Midbrain (tissue), 1 donor: Measurements from ENCODE around the gene LRG1.
A peak's percentile ranks its signal among the peaks of the same experiment; 100 is the strongest.

Experiments
- DNase-seq: peaks from one replicate; lab custom pipeline; 2025; lab: John Stamatoyannopoulos, UW

The LRG1 gene

GRCh38 chr19:4539693-4540581 is at the start of gene LRG1:
Gene LRG1, minus strand, starts transcription at chr19:4540036. Its CDS starts 23 bp downstream, at chr19:4540013.
- no peak for DNase-seq

DNA sequence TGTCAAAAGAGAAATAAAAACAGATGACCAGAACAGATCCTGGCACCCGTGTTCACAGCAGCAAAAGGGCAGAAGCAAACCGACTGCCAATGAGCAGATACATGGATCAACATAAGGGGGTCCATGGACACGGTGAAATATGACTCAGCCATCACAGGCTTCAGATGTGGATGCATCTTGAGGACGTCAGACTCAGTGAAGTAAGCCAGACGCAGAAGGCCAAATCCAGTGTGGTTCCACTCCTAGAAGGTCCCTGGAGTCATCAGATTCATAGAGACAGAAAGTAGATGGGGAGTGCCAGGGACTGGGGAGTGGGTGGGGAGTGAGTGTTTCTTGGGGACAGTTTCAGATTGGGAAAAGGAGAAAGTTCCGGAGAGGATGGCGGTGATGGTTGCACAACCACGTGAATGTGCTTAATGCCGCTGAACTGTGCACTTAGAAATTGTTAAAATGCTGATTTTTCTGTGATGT is 48.5 kb upstream of the LRG1 start:
- DNase-seq = no peak

DNA sequence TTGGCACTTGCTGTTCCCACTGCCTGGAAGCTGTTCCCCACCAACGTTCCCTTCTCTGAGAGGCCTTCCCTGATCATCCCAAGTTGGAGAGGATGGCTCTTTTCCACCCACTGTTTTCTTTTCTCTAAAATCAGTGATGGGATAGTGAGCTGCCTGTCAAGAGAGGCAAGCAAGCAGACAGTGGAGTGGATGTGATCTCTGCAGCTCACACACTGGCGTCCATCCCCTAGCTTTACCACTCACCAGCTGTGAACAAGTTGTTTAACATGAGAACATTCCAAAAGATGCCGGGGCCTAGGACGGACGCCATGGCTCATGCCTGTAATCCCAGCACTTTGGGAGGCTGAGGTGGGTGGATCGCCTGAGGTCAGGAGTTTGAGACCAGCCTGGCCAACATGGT is 47.7 kb upstream of the LRG1 start:
- no peak for DNase-seq

DNA sequence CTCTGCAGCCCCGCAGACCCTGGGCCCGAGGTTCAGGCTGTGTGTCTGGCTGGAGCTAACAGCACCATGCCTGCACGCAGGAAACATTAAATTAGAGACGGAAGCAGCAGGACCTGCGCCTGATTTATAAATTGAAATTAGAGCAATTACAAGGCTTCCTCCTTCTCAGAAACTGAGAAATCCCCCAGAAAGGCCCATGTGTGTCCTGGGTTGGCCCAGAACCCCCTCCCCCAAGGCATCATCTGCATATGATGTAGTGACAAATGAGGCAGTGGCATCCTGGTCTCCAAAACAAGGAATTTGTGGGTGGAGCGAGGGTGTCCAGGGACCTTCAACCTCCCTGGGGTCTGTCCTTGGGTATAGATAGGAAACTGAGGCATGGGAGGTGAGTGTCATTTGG is 46.9 kb upstream of the LRG1 start:
- DNase-seq = no peak

GRCh38 chr19:4586245-4586644 is 46.4 kb upstream of the LRG1 start:
- DNase-seq = no peak

DNA sequence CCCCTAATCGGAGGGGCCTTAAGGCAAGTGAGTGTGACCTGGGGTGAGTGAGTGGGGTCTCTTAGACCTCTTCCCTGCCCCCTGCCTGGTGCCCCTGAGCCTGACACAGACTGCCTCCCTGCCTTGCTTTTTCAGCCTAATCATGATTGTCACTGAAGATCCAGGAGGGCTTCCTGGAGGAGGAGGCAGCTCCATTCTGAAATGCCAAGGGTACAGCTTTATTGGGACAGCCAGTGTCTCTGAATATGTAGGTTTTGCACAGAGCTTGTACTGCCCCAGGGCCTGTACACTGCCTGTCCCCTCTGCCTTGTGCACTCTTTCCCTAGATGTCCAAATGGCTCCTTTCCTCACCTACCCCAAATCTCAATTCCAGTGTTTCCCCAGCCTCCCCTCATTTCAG is 45.7 kb upstream of the LRG1 start:
- no peak for DNase-seq

DNA sequence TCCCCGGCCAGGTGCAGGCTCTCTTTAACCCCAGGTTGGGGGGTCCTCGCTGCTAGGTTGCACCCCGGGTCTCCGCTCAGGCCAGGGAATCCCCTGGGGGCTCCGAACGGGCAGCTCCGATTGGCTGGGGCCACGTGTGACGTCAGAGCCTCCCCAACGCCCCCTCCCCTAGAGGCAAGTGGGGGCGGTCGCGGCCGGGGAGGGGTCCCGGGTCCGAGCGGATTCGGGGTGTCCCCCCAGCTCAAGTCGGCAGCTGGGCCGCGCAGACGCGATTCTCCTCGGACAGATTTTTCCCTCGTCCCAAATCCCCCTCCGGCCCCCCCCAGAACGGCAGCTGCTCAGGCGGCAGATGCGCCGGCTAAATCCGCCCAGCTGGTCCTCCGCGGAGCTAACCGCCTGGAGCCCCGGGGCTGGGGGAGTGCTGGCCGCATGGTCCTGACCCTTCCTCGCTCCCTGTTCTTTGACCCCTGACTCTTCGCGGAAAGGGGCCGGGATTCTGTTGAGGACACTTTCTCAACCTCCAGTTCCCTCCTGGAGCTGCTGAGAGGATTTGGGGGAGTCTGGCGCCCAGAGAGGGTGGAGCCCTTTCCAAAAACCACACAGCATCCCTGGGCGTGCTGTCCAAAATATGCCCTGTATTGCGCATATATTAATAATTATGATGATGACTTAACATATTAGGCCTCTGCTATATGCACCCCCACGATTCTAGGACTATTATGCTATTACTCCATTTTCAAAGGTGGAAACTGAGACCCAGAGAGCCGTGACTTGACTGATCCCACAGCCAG is 45.0 kb upstream of the LRG1 start:
- no peak for DNase-seq

- DNase-seq = no peak
These were observed 44.3 kb upstream of the LRG1 start for GRCh38 chr19:4583961-4584669.

GRCh38 chr19:4582980-4583842 is 43.4 kb upstream of the LRG1 start:
- no peak for DNase-seq

- peak; percentile 5 for DNase-seq
These were observed 42.1 kb upstream of the LRG1 start for GRCh38 chr19:4581666-4582553.

DNA sequence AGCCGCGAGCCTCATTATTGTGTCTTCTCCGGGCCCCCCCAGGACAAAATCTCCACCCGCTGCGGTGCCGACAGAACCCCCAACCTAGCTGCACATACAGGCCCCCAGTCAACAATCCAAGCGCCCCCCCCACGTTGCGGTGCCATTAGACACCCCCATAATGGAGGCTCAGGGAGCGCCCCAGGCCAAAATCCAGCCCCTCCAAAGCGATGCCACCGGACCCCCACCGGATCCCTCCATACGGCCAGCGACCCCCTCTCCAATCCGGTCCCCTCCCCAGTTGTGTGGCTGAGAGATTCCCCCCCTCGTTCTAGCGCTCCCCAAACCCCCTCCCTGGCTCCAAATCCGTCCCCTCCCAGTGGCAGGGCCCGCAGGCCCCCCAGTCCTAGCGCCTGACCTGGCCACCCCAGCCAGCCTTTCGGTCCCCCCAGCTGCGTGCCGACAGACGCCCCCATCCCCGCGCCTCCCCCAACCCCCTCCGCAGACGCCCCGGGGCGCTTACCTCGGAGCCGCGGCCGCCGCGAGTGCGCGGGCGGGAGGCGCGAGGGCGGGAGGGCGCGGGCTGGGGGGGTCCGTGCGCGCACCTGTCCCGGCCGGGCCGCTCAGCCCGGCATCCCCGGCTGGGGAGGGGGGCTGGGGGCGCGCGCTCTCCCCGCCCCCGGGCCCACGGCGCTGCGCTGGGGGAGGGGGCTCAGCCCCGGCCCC is 41.3 kb upstream of the LRG1 start:
- no peak for DNase-seq

GRCh38 chr19:4580021-4580901 is 40.4 kb upstream of the LRG1 start:
- DNase-seq = no peak

GRCh38 chr19:4579389-4579788 is 39.6 kb upstream of the LRG1 start:
- DNase-seq = no peak

DNA sequence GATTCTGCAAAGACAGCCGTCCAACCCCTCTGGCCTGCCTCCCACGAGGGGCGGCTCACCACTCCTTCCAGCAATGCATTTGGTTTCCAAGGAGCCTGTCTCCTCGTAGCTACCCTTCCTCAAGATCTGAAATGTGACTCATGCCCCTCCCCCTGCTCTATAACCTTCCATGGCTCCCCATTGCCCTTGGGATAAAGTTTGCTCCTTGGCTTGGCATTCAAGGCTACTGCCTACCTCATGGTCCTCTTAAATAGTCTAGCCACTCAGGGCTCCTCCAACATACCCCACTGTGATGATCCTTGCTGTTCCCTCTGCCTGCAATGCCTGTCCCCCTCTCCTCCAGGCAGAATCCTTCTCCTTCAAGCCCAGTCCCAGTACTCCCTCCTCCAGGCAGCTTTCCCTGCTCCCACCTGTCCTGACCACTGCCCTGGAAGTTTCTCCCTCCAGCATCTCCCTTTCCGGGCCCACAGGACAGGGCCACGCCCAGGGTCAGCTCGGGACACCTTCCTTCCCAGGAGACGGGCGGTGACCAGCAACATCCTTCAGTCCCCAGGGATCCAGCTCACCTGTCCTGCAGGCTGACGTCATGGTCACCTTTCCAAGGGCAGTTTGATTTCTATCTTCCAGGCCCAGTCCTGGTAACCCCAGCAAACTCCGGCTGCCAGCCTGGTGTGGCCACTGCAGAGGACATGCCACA is 38.9 kb upstream of the LRG1 start:
- no peak for DNase-seq

DNA sequence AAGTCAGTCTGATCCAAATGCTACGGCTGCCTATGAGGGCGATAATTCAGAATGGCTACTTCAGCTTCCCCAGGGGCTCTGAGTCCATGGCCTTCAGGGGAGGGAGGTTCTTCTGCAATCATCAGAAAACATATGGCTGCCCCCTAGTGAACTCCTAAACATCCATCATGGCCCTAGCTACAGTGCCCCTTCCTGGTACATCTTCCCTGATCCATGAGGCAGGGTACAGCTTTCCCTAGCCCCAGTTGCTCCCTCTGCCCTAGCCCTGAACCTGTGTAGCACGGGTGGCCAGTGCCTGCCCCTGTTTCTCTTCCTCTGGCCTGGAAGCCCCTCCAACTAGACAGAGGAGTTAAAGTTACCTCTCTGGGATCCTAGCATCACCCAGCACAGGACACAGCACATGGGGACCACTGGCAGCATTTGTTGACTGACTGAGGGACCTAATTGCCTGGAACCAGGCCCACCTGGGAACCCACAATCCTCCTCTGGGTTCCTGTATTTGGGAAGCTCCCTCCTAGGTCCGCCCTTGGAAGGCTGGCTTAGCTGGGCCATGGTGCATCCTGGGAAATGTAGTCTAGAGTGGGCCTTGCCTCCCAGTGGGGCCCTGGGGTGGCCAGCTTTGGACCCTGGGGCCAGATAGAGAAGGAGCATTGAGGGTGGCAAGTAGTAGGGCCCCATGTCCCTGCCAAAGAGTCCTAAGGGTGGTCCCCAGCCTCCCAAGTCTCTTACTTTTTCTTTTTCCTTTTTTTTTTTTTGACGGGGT is 37.4 kb upstream of the LRG1 start:
- DNase-seq = no peak

- peak; percentile 15 for DNase-seq
These were observed 36.4 kb upstream of the LRG1 start for GRCh38 chr19:4576016-4576933.
